WTC11 (cell line): Measurements from ENCODE around the gene PRDM12. TPM values are rescaled to one million over a fixed set of nuclear protein-coding genes. Genes with fewer than 3 reads are reported as not detected.

ENCODE experiments used
- ATAC-seq: fragments of 200-7000 bp; cut with Tn5 transposase; 2 replicates; pipeline ENCODE4 v1.10.0; 2021; ENCODE audit warnings: mild to moderate bottlenecking, moderate library complexity
- CTCF ChIA-PET: fragments of 300-600 bp; sonication (Branson Sonifier 250); formaldehyde crosslinking; loops from one replicate; lab custom pipeline; 2021; ENCODE audit warnings: antibody characterized with exemption; lab: Charles Lee
- POLR2A ChIA-PET: fragments of 350-600 bp; sonication (Branson Sonifier 250); formaldehyde crosslinking; loops from one replicate; lab custom pipeline; 2021; ENCODE audit warnings: antibody characterized with exemption; lab: Charles Lee
- DNase-seq: peaks from one replicate; pipeline ENCODE4 v3.0.0; 2021; ENCODE audit warnings: low spot score
- H3K27ac Mint-ChIP-seq: 2 replicates; pipeline ENCODE4 v1.8.0; 2021; ENCODE audit warnings: mixed read lengths
- H3K27me3 Mint-ChIP-seq: 2 replicates; pipeline ENCODE4 v1.8.0; 2021; ENCODE audit warnings: low read depth, mild to moderate bottlenecking, moderate library complexity, mixed read lengths
- H3K36me3 Mint-ChIP-seq: 2 replicates; pipeline ENCODE4 v1.8.0; 2021; ENCODE audit warnings: mixed read lengths
- H3K4me1 Mint-ChIP-seq: 2 replicates; pipeline ENCODE4 v1.8.0; 2022; ENCODE audit warnings: mixed read lengths
- H3K4me3 Mint-ChIP-seq: 2 replicates; pipeline ENCODE4 v1.8.0; 2021; ENCODE audit warnings: mild to moderate bottlenecking, moderate library complexity, mixed read lengths
- H3K9me3 Mint-ChIP-seq: 2 replicates; pipeline ENCODE4 v1.8.0; 2021; ENCODE audit warnings: mixed read lengths
- ARID4B ChIP-seq: sonication (generic); formaldehyde crosslinking; IDR thresholded peaks from 2 replicates; pipeline ENCODE4 v1.8.0; 2023; ENCODE audit warnings: missing genetic modification reagents, mild to moderate bottlenecking, borderline replicate concordance
- ATF1 ChIP-seq: sonication (generic); formaldehyde crosslinking; IDR thresholded peaks from 2 replicates; pipeline ENCODE4 v1.8.1; 2023; ENCODE audit warnings: mild to moderate bottlenecking, moderate library complexity, missing genetic modification reagents
- CDX4 ChIP-seq: fragments of 250-450 bp; sonication (Bioruptor Pico); IDR thresholded peaks from 2 replicates; pipeline ENCODE4 v1.9.0; 2021; ENCODE audit warnings: moderate library complexity, mild to moderate bottlenecking, inconsistent platforms, borderline replicate concordance
- CREB1 ChIP-seq: sonication (generic); formaldehyde crosslinking; IDR thresholded peaks from 2 replicates; pipeline ENCODE4 v1.8.0; 2023; ENCODE audit warnings: mild to moderate bottlenecking, missing genetic modification reagents
- ELF4 ChIP-seq: sonication (generic); formaldehyde crosslinking; IDR thresholded peaks from 2 replicates; pipeline ENCODE4 v1.8.1; 2022; ENCODE audit warnings: low read depth, mild to moderate bottlenecking, moderate library complexity, missing genetic modification reagents
- FOXP1 ChIP-seq: sonication (generic); formaldehyde crosslinking; IDR thresholded peaks from 2 replicates; pipeline ENCODE4 v1.8.0; 2022; ENCODE audit warnings: missing genetic modification reagents, mild to moderate bottlenecking, moderate library complexity, borderline replicate concordance
- HMGA2 ChIP-seq: fragments of 250-450 bp; sonication (Bioruptor Pico); IDR thresholded peaks from 2 replicates; pipeline ENCODE4 v1.4.0; 2021; ENCODE audit warnings: mild to moderate bottlenecking, moderate library complexity
- MYBL2 ChIP-seq: sonication (generic); formaldehyde crosslinking; IDR thresholded peaks from 2 replicates; pipeline ENCODE4 v1.8.1; 2023; ENCODE audit warnings: mild to moderate bottlenecking, moderate library complexity, missing genetic modification reagents
- NFATC4 ChIP-seq: fragments of 250-450 bp; sonication (Bioruptor Pico); IDR thresholded peaks from 2 replicates; pipeline ENCODE4 v1.9.0; 2021; ENCODE audit warnings: mild to moderate bottlenecking
- PRDM15 ChIP-seq: sonication (generic); formaldehyde crosslinking; IDR thresholded peaks from 2 replicates; pipeline ENCODE4 v1.8.0; 2022; ENCODE audit warnings: missing genetic modification reagents
- RELA ChIP-seq: sonication (generic); formaldehyde crosslinking; IDR thresholded peaks from 2 replicates; pipeline ENCODE4 v1.8.1; 2022; ENCODE audit warnings: missing genetic modification reagents, mild to moderate bottlenecking, borderline replicate concordance
- SP1 ChIP-seq: sonication (generic); formaldehyde crosslinking; conservative IDR thresholded peaks from 2 replicates; pipeline ENCODE4 v1.8.1; 2022; ENCODE audit warnings: missing genetic modification reagents
- TEAD4 ChIP-seq: sonication (generic); formaldehyde crosslinking; IDR thresholded peaks from 2 replicates; pipeline ENCODE4 v1.8.0; 2022; ENCODE audit warnings: mild to moderate bottlenecking, missing genetic modification reagents
- USF1 ChIP-seq: sonication (generic); formaldehyde crosslinking; IDR thresholded peaks from 2 replicates; pipeline ENCODE4 v1.8.0; 2022; ENCODE audit warnings: mild to moderate bottlenecking, missing genetic modification reagents
- USF2 ChIP-seq: sonication (generic); formaldehyde crosslinking; IDR thresholded peaks from 2 replicates; pipeline ENCODE4 v1.8.1; 2023; ENCODE audit warnings: mild to moderate bottlenecking, missing genetic modification reagents, moderate library complexity
- ZBTB21 ChIP-seq: sonication (generic); formaldehyde crosslinking; IDR thresholded peaks from 2 replicates; pipeline ENCODE4 v1.8.1; 2023; ENCODE audit warnings: mild to moderate bottlenecking, missing genetic modification reagents, borderline replicate concordance
- ZNF121 ChIP-seq: sonication (generic); formaldehyde crosslinking; IDR thresholded peaks from 2 replicates; pipeline ENCODE4 v1.8.0; 2023; ENCODE audit warnings: missing genetic modification reagents
- ZNF232 ChIP-seq: sonication (generic); formaldehyde crosslinking; IDR thresholded peaks from 2 replicates; pipeline ENCODE4 v1.8.0; 2022; ENCODE audit warnings: mild to moderate bottlenecking, missing genetic modification reagents
- ZNF512 ChIP-seq: sonication (generic); formaldehyde crosslinking; IDR thresholded peaks from 2 replicates; pipeline ENCODE4 v1.8.1; 2022; ENCODE audit warnings: missing genetic modification reagents, borderline replicate concordance
- total RNA-seq: library from RNA; stranded (reverse); gene quantifications from 3 replicates; pipeline ENCODE4 v1.2.3, GENCODE V29; 2021

Gene PRDM12
- total RNA-seq, 1 experiment from 2014 or later = 0.09 TPM

- TF ChIP-seq ARID4B (CRISPR knock-in tag) (no peak), FOXP1 (CRISPR knock-in tag) (no peak), NFATC4 (CRISPR knock-in tag) (no peak), CREB1 (CRISPR knock-in tag) (no peak), USF2 (no peak)
These were observed 46.5 kb downstream of the PRDM12 start (continued) for GRCh38 chr9:130710822-130711352.

- DNase-seq (no peak), ATAC-seq (no peak)
- H3K4me1 Mint-ChIP-seq = peaks cover 30% of the 10 kb centered on the region
- H3K27ac Mint-ChIP-seq = no peak overlapping the region
- no peaks in the 10 kb centered on the region for H3K36me3 Mint-ChIP-seq
- H3K27me3 Mint-ChIP-seq = no peaks in the 10 kb centered on the region
- TF ChIP-seq ZNF512 (CRISPR knock-in tag) (peak; percentile 46; the same call in 1 of the 2 replicates), ZNF121 (no peak)
- POLR2A ChIA-PET = no interaction called here
- CTCF ChIA-PET = interaction anchor here (0.7 to 6.2 kb wide), 4 partner anchors 10 to 182 kb away, joined by 3 to 83 read pairs (median 7); no protein-coding TSS in a partner anchor
- no peak overlapping the region for H3K4me3 Mint-ChIP-seq
- no peaks in the 10 kb centered on the region for H3K9me3 Mint-ChIP-seq
These were observed 47.1 kb downstream of the PRDM12 start for GRCh38 chr9:130711469-130711868.

- peak; percentile 99 for DNase-seq
- ATAC-seq = peak; percentile 97
- Mint-ChIP-seq H3K27ac (peak overlapping the region; percentile 72), H3K4me1 (peaks cover 31% of the 10 kb centered on the region), H3K9me3 (no peaks in the 10 kb centered on the region), H3K27me3 (no peaks in the 10 kb centered on the region), H3K36me3 (no peaks in the 10 kb centered on the region), H3K4me3 (peak overlapping the region; percentile 93)
- ChIA-PET POLR2A (no interaction called here), CTCF (interaction anchor here (1.1 to 4.1 kb wide), 5 partner anchors 12 to 285 kb away, joined by 3 to 19 read pairs (median 9); no protein-coding TSS in a partner anchor)
- no peak for TF ChIP-seq HMGA2 (CRISPR knock-in tag)
- no peak for TF ChIP-seq ZBTB21
- TF ChIP-seq MYBL2 (CRISPR knock-in tag) = no peak
- no peak for TF ChIP-seq CDX4 (CRISPR knock-in tag)
- 0 out of 2 replicates have a peak, but pooled peaks have one; percentile 27 for TF ChIP-seq USF2
- TF ChIP-seq SP1 (CRISPR knock-in tag) = peak; percentile 74
- peak; percentile 66 for TF ChIP-seq USF1 (CRISPR knock-in tag)
- TF ChIP-seq ELF4 (CRISPR knock-in tag) = no peak
- no peak for TF ChIP-seq ZNF232
- no peak for TF ChIP-seq PRDM15 (CRISPR knock-in tag)
- TF ChIP-seq RELA (CRISPR knock-in tag) = 0 out of 2 replicates have a peak, but pooled peaks have one; percentile 41
- TF ChIP-seq ATF1 = no peak
- no peak for TF ChIP-seq TEAD4
These were observed 48.3 kb downstream of the PRDM12 start for GRCh38 chr9:130712564-130713285.
